ENCODE data around the gene PADI2. TPM values are rescaled to one million over a fixed set of nuclear protein-coding genes. Genes with fewer than 3 reads are reported as not detected.

The PADI2 gene
- total RNA-seq, 4 donors from 2014 or later, result 2.4 to 12.2 (median 6.3) TPM

GRCh38 chr1:17078991-17079868, 40.0 kb downstream of the PADI2 start:
- TF ChIP-seq EP300 (IDR thresholded peaks at IDR 0.05), result no peak
- TF ChIP-seq POLR2A (IDR thresholded peaks at IDR 0.05), result no peak
- TF ChIP-seq CTCF (IDR thresholded peaks at IDR 0.05), result no peak
- WGBS, 2 donors, result 80 to 82% methylated on average over 16 of the region's 16 CpGs

GRCh38 chr1:17075470-17076255, 43.6 kb downstream of the PADI2 start:
- no peak overlapping the region for H3K4me3 ChIP-seq
- H3K27me3 ChIP-seq, result peaks cover 0 to 2% of the 10 kb centered on the region in 2 donors
- TF ChIP-seq CTCF (IDR thresholded peaks at IDR 0.05) (no peak), POLR2A (IDR thresholded peaks at IDR 0.05) (no peak), EP300 (IDR thresholded peaks at IDR 0.05) (no peak)
- WGBS, 2 donors, result 72 to 77% methylated on average over 16 of the region's 17 CpGs
- H3K4me1 ChIP-seq, result no peaks in the 10 kb centered on the region
- no peak for DNase-seq (ENCODE audit: low spot score in 2 of 2)
- H3K27ac ChIP-seq, result no peak overlapping the region
- no peaks in the 10 kb centered on the region for H3K9me3 ChIP-seq
- peaks cover 0 to 11% (median 0%) of the 10 kb centered on the region in 3 donors for H3K36me3 ChIP-seq

More at GRCh38 chr1:17078991-17079868, 40.0 kb downstream of the PADI2 start:
- H3K27ac ChIP-seq, result no peak overlapping the region
- no peak for DNase-seq (ENCODE audit: low spot score in 2 of 2)
- no peaks in the 10 kb centered on the region for H3K27me3 ChIP-seq
- H3K4me3 ChIP-seq, result no peak overlapping the region
- H3K4me1 ChIP-seq, result no peaks in the 10 kb centered on the region
- H3K36me3 ChIP-seq, result peaks cover 0 to 11% (median 0%) of the 10 kb centered on the region in 3 donors
- H3K9me3 ChIP-seq, result no peaks in the 10 kb centered on the region

- Histone ChIP-seq H3K27ac (no peak overlapping the region), H3K4me3 (no peak overlapping the region), H3K4me1 (no peaks in the 10 kb centered on the region), H3K36me3 (peaks cover 0 to 7% (median 0%) of the 10 kb centered on the region in 3 donors), H3K27me3 (peaks cover 0 to 2% of the 10 kb centered on the region in 2 donors), H3K9me3 (no peaks in the 10 kb centered on the region)
- 76 to 98% methylated on average over 4 to 6 of the region's 6 CpGs for whole genome bisulfite sequencing, 2 donors
- DNase-seq (ENCODE audit: low spot score in 2 of 2), result no peak
- TF ChIP-seq EP300 (IDR thresholded peaks at IDR 0.05) (no peak), POLR2A (IDR thresholded peaks at IDR 0.05) (no peak), CTCF (IDR thresholded peaks at IDR 0.05) (no peak)
Measured at GRCh38 chr1:17071794-17072193, 47.5 kb downstream of the PADI2 start.

GRCh38 chr1:17070163-17070525, 49.1 kb downstream of the PADI2 start:
- DNase-seq (ENCODE audit: low spot score in 2 of 2), result no peak
- no peaks in the 10 kb centered on the region for H3K4me1 ChIP-seq
- H3K27ac ChIP-seq, result no peak overlapping the region
- WGBS, 2 donors, result 63 to 71% methylated on average over 9 of the region's 10 CpGs
- H3K9me3 ChIP-seq, result peaks cover 0 to 4% (median 0%) of the 10 kb centered on the region in 4 donors
- TF ChIP-seq CTCF (IDR thresholded peaks at IDR 0.05), result no peak
- TF ChIP-seq POLR2A (IDR thresholded peaks at IDR 0.05), result no peak
- TF ChIP-seq EP300 (IDR thresholded peaks at IDR 0.05), result no peak
- H3K36me3 ChIP-seq, result no peaks in the 10 kb centered on the region
- H3K27me3 ChIP-seq, result peaks cover 0 to 2% of the 10 kb centered on the region in 2 donors
- no peak overlapping the region for H3K4me3 ChIP-seq

Data from tibial nerve (tissue), 4 donors.